HCT116 (cell line): Measurements from ENCODE around the gene FXYD2. TPM values are rescaled to one million over a fixed set of nuclear protein-coding genes. Genes with fewer than 3 reads are reported as not detected.

Experiments
- ATAC-seq: fragments of 200-7000 bp; cut with Tn5 transposase; 2 replicates; pipeline ENCODE4 v1.9.1; 2020; ENCODE audit warnings: mild to moderate bottlenecking, moderate library complexity
- BruUV-seq: library from RNA; stranded (reverse); fragments of 400-500 nt; replicated peaks from 2 replicates; lab custom pipeline; 2021; lab: Mats Ljungman, UMichigan
- CTCF ChIA-PET: fragments of 300-600 bp; sonication (Branson Sonifier 250); formaldehyde crosslinking; loops from one replicate; lab custom pipeline; 2021; ENCODE audit warnings: antibody characterized with exemption; lab: Charles Lee
- POLR2A ChIA-PET: fragments of 300-600, 350-600 bp; sonication (Branson Sonifier 250); formaldehyde crosslinking; loops from one replicate; lab custom pipeline; 2021; ENCODE audit warnings: antibody characterized with exemption; lab: Charles Lee
- RAD21 ChIA-PET, 2 experiments: fragments of 300-600 bp; sonication (Branson Sonifier 250); formaldehyde crosslinking; loops; one replicate each; lab custom pipeline; 2023; ENCODE audit warnings: low total read pairs in 2 of 2; ENCODE audit not compliant: uncharacterized antibody in 2 of 2, unreplicated experiment in 2 of 2, low non-redundant PET in 1 of 2; lab: Charles Lee
- DNase-seq: peaks from one replicate; pipeline ENCODE4 v3.0.0-alpha.2; 2010; ENCODE audit warnings: low read depth, low spot score
- H2AFZ ChIP-seq: fragments of 200-600 bp; shearing (Covaris generic), sonication (generic); 2 replicates; pipeline ENCODE4 v1.6.1; 2017; ENCODE audit warnings: low read depth, mixed run types, mixed read lengths, antibody characterized with exemption, low read length; ENCODE audit not compliant: poor library complexity, severe bottlenecking
- H3K27ac ChIP-seq: 2 replicates; pipeline ENCODE4 v1.5.1; 2012; ENCODE audit warnings: low read depth, low read length
- H3K27me3 ChIP-seq: fragments of 200-600 bp; sonication (generic); 2 replicates; pipeline ENCODE4 v1.6.1; 2016; ENCODE audit warnings: mixed run types, low read length, mixed read lengths; ENCODE audit not compliant: insufficient read depth
- H3K36me3 ChIP-seq, 2 experiments: fragments of 200-500 bp in 1 of 2; fragments of 200-600 bp in 1 of 2; sonication (Bioruptor generic) in 1 of 2; sonication (generic) in 1 of 2; 2 replicates each; pipeline versions ENCODE4 v1.5.1 to v1.6.1; 2014 to 2016; ENCODE audit warnings: low read length in 2 of 2, inconsistent platforms in 1 of 2, mixed read lengths in 1 of 2, mixed run types in 1 of 2; ENCODE audit not compliant: insufficient read depth in 2 of 2, control insufficient read depth in 1 of 2
- H3K4me1 ChIP-seq, 2 experiments: fragments of 200-600 bp in 1 of 2; sonication (generic) in 1 of 2; 2 replicates each; pipeline versions ENCODE4 v1.5.1 to v1.6.1; 2012 to 2017; ENCODE audit warnings: low read length in 2 of 2, inconsistent platforms in 1 of 2, mild to moderate bottlenecking in 1 of 2, mixed read lengths in 1 of 2, mixed run types in 1 of 2, moderate library complexity in 1 of 2; ENCODE audit not compliant: insufficient read depth in 2 of 2, control insufficient read depth in 1 of 2
- H3K4me2 ChIP-seq: fragments of 200-600 bp; sonication (generic); 2 replicates; pipeline ENCODE4 v1.6.1; 2017; ENCODE audit warnings: mixed run types, low read length, mixed read lengths
- H3K4me3 ChIP-seq, 2 experiments: fragments of 200-600 bp in 1 of 2; sonication (generic) in 1 of 2; replicated peaks in 1 of 2; 2 replicates each; pipeline ENCODE4 v1.5.1; 2011 to 2016; ENCODE audit warnings: low read length in 2 of 2, control low read depth in 1 of 2, low read depth in 1 of 2, mild to moderate bottlenecking in 1 of 2, mixed read lengths in 1 of 2, mixed run types in 1 of 2
- H3K79me2 ChIP-seq: fragments of 200-600 bp; sonication (generic); 2 replicates; pipeline ENCODE4 v1.6.1; 2017; ENCODE audit warnings: mild to moderate bottlenecking, mixed run types, low read length, moderate library complexity, mixed read lengths; ENCODE audit not compliant: insufficient read depth
- H3K9ac ChIP-seq: fragments of 200-600 bp; sonication (generic); 2 replicates; pipeline ENCODE4 v1.6.1; 2016; ENCODE audit warnings: low read length, mixed read lengths
- H3K9me2 ChIP-seq: fragments of 200-600 bp; sonication (generic), shearing (Covaris generic); 2 replicates; pipeline ENCODE4 v1.6.1; 2017; ENCODE audit warnings: mixed run types, mild to moderate bottlenecking, moderate library complexity; ENCODE audit not compliant: insufficient read depth
- H3K9me3 ChIP-seq, 2 experiments: fragments of 200-500 bp in 1 of 2; fragments of 200-600 bp in 1 of 2; sonication (Bioruptor generic) in 1 of 2; sonication (generic) in 1 of 2; 2 replicates each; pipeline ENCODE4 v1.6.1; 2014 to 2017; ENCODE audit warnings: low read length in 2 of 2, mixed read lengths in 2 of 2, inconsistent platforms in 1 of 2, low read depth in 1 of 2, mild to moderate bottlenecking in 1 of 2, mixed run types in 1 of 2, moderate library complexity in 1 of 2; ENCODE audit not compliant: control insufficient read depth in 1 of 2, insufficient read depth in 1 of 2
- H4K20me1 ChIP-seq: fragments of 200-600 bp; sonication (generic), shearing (Covaris generic); 2 replicates; pipeline ENCODE4 v1.6.1; 2017; ENCODE audit warnings: mixed run types, mild to moderate bottlenecking, moderate library complexity; ENCODE audit not compliant: insufficient read depth
- CTCF ChIP-seq, 3 experiments: fragments of 200-600 bp in 1 of 3; sonication (generic) in 1 of 3; IDR thresholded peaks in 2 of 3; conservative IDR thresholded peaks in 1 of 3; 2 replicates each; pipeline ENCODE4 v1.5.1; 2012 to 2017; ENCODE audit warnings: low read depth in 2 of 3, low read length in 2 of 3, antibody characterized with exemption in 1 of 3, borderline replicate concordance in 1 of 3, control low read depth in 1 of 3, mild to moderate bottlenecking in 1 of 3, mixed read lengths in 1 of 3, mixed run types in 1 of 3, moderate library complexity in 1 of 3; ENCODE audit not compliant: insufficient read depth in 1 of 3
- ELF1 ChIP-seq: IDR thresholded peaks from 2 replicates; pipeline ENCODE4 v1.6.1; 2012; ENCODE audit warnings: low read depth, borderline replicate concordance
- intact Hi-C: fragments of 100-400 bp; cut with micrococcal nuclease; formaldehyde crosslinking; loops from 2 replicates; pipeline ENCODE4 v1.10.0; 2022
- total RNA-seq: library from RNA; stranded (reverse); gene quantifications from one replicate; pipeline ENCODE4 v1.2.1, GENCODE V29; 2021; ENCODE audit not compliant: unreplicated experiment

FXYD2 gene
- total RNA-seq, 1 experiment from 2014 or later: 0.52 TPM

GRCh38 chr11:117823294-117823945 lies 1.1 kb downstream of the FXYD2 start:
- TF ChIP-seq CTCF (IDR thresholded peaks at IDR 0.05 in 2 of 3, conservative IDR thresholded peaks at IDR 0.05 in 1 of 3; ENCODE audit: borderline replicate concordance in 1 of 3, insufficient read depth in 1 of 3, low read depth in 2 of 3, low read length in 2 of 3) (peak in 2 of 3 experiments; percentile 38 to 46; a peak in 4 of 6 replicates), ELF1 (no peak)
- TF ChIP-seq, all 23 proteins: peak for 1
- 0 out of 2 replicates have a peak, but pooled peaks have one; percentile 20 for ATAC-seq
- H3K9me2 ChIP-seq: no peaks in the 10 kb centered on the region
- no peaks in the 10 kb centered on the region for H4K20me1 ChIP-seq
- ChIA-PET RAD21 (interaction anchor here (1.0 to 1.3 kb wide), 3 partner anchors 123 to 230 kb away, joined by 4 to 7 read pairs (median 6); no protein-coding TSS in a partner anchor), POLR2A (interaction anchor here (1.0 to 1.5 kb wide), 2 partner anchors 123 to 230 kb away, joined by 3 to 4 read pairs; no protein-coding TSS in a partner anchor), CTCF (interaction anchor here (0.6 to 10.0 kb wide), 7 partner anchors 14 to 230 kb away, joined by 3 to 224 read pairs (median 4); no protein-coding TSS in a partner anchor)
- H3K9ac ChIP-seq: no peak overlapping the region
- H3K36me3 ChIP-seq: no peaks in the 10 kb centered on the region
- no peak for DNase-seq
- no peaks in the 10 kb centered on the region for H3K79me2 ChIP-seq
- H3K4me2 ChIP-seq: no peak overlapping the region
- no TSS peak for BruUV-seq
- H3K9me3 ChIP-seq: no peaks in the 10 kb centered on the region
- H3K27ac ChIP-seq: no peak overlapping the region
- H2AFZ ChIP-seq: no peak overlapping the region
- H3K4me3 ChIP-seq: no peak overlapping the region
- H3K27me3 ChIP-seq: no peaks in the 10 kb centered on the region
- H3K4me1 ChIP-seq: peaks cover 0 to 22% of the 10 kb centered on the region in 2 experiments; a peak in 3 of 4 replicates
- intact Hi-C loops: loop anchor here (1.0 kb wide), 1 partner anchor 230 kb away; no protein-coding TSS in a partner anchor
